Heart left ventricle (tissue), 16 donors: ENCODE measurements around the gene BIRC7. TPM values are rescaled to one million over a fixed set of nuclear protein-coding genes. Genes with fewer than 3 reads are reported as not detected.

Experiments used
- ATAC-seq, 4 donors: fragments of 200-7000 bp; cut with Tn5 transposase; one replicate each; pipeline ENCODE4 v1.9.1; 2020 to 2022; ENCODE audit warnings: moderate library complexity in 4 of 4, mild to moderate bottlenecking in 3 of 4, moderate number of reproducible peaks in 1 of 4
- DNase-seq, 5 donors: peaks; one replicate each; pipeline ENCODE4 v3.0.0-alpha.2; 2020
- H3K27ac ChIP-seq, 12 donors: fragments of 200-600 bp; sonication (generic) in 4 of 12; one replicate each; pipeline versions ENCODE4 v1.5.0 to v1.8.0; 2016 to 2022; ENCODE audit warnings: mild to moderate bottlenecking in 2 of 12
- H3K27me3 ChIP-seq, 9 donors: fragments of 200-600 bp; sonication (generic) in 2 of 9; one replicate each; pipeline versions ENCODE4 v1.5.1 to v1.8.0; 2016 to 2022; ENCODE audit warnings: mild to moderate bottlenecking in 3 of 9
- H3K36me3 ChIP-seq, 9 donors: fragments of 200-600 bp; sonication (generic) in 2 of 9; one replicate each; pipeline versions ENCODE4 v1.5.0 to v1.8.0; 2018 to 2022; ENCODE audit warnings: mild to moderate bottlenecking in 2 of 9
- H3K4me1 ChIP-seq, 12 donors: fragments of 200-600 bp; sonication (generic) in 4 of 12; one replicate each; pipeline versions ENCODE4 v1.5.0 to v1.8.0; 2016 to 2022; ENCODE audit warnings: mild to moderate bottlenecking in 3 of 12
- H3K4me3 ChIP-seq, 12 donors: fragments of 200-600 bp; sonication (generic) in 4 of 12; one replicate each; pipeline versions ENCODE4 v1.5.0 to v1.8.0; 2017 to 2022; ENCODE audit warnings: mild to moderate bottlenecking in 9 of 12, moderate library complexity in 4 of 12
- H3K9me3 ChIP-seq, 12 donors: fragments of 200-600 bp; sonication (generic) in 4 of 12; one replicate each; pipeline versions ENCODE4 v1.5.0 to v1.8.0; 2016 to 2022; ENCODE audit warnings: mild to moderate bottlenecking in 1 of 12
- CTCF ChIP-seq, 12 donors: fragments of 200-600 bp; sonication (generic) in 4 of 12; IDR thresholded peaks; one replicate each; pipeline versions ENCODE4 v1.5.0 to v1.8.0; 2018 to 2022; ENCODE audit warnings: antibody characterized with exemption in 12 of 12, mild to moderate bottlenecking in 5 of 12
- POLR2A ChIP-seq, 2 donors: fragments of 450-650 bp; IDR thresholded peaks; one replicate each; pipeline ENCODE4 v1.6.1; 2017; ENCODE audit warnings: antibody characterized with exemption in 2 of 2, mild to moderate bottlenecking in 2 of 2, moderate library complexity in 2 of 2
- WGBS, 4 donors: extraction: QIAGEN DNeasy Blood & Tissue Kit in 2 of 4; methylation state at CpG; one replicate each; pipeline versions ENCODE4 v1.1.5 to v1.1.7; 2013 to 2018; 5-methylcytosine and 5-hydroxymethylcytosine counted together
- intact Hi-C, 10 donors: fragments of 100-400 bp; cut with DNase I; formaldehyde crosslinking; loops; one replicate each; pipeline versions ENCODE4 v1.11.1 to v1.14.2; 2022
- polyA plus RNA-seq, 2 donors: library from polyadenylated mRNA; stranded (reverse); fragments of 200-250 nt; gene quantifications; one replicate each; pipeline ENCODE4 v1.2.3, GENCODE V29; 2013
- total RNA-seq, 9 donors: library from RNA; depleted of rRNA in 2 of 9; stranded (reverse); fragments of >200 nt in 2 of 9; fragmentation: NEBNext Ultra II Directional in 3 of 9; extraction: Animal tissue kit (Norgen Biotek cat#: 25700) in 3 of 9; gene quantifications; one replicate each; pipeline versions ENCODE4 v1.1.0 to v1.2.4, GENCODE V29; 2016 to 2023
- donor health status: ischemic (EF 13 %, LVEDD 7.1; RV severe dilation, severe dysfunction).
- donor health status: healthy with polysubstance abuse.
- donor health status: DM: no; HTN: yes; CAD: no.
- donor health status: DM: no; HTN: no; CAD: no.
- donor health status: ischemic (EF 25% LVEDD 6.9; RV normal size, moderate dysfunction).
- donor health status: ischemic (EF 25% LVEDD 5.7; RV mildly dilated, moderate dysfunction).
- donor health status: healthy.
- donor health status: DM: yes; HTN: yes; CAD: no.
- donor health status: ischemic (EF 35%, LVEDD 5.7; RV mildly dilated, moderate dysfunction).
- donor health status: nonischemic (EF 11% LVEDD 7.7; RV severe dilation, severe dysfunction).
- donor health status: DM: yes; HTN: yes; CAD: no.
- donor health status: PGD.
- donor health status: ischemic (EF 29% LVEDD 5.4; RV normal size, mild dysfunction).
- donor health status: nonischemic (EF 23%, LVEDD 6.1; RV moderate dilation, normal function).

The BIRC7 gene
- total and polyA plus RNA-seq, 11 donors, result 0.20 to 5.6 (median 0.50) TPM; not detected in 5

- peaks cover 3 to 94% (median 74%) of the 10 kb centered on the region in 9 donors for H3K36me3 ChIP-seq
- H3K27me3 ChIP-seq, result no peaks in the 10 kb centered on the region
- intact Hi-C loops, result no loop called here
- no peak overlapping the region for H3K27ac ChIP-seq
- peaks cover 0 to 5% (median 0%) of the 10 kb centered on the region in 12 donors for H3K4me1 ChIP-seq
- no peak for TF ChIP-seq CTCF (IDR thresholded peaks at IDR 0.05)
- TF ChIP-seq POLR2A (IDR thresholded peaks at IDR 0.05), result no peak
- H3K4me3 ChIP-seq, result no peak overlapping the region
- DNase-seq (peak in 1 of 5 donors; percentile 7), ATAC-seq (no peak)
- H3K9me3 ChIP-seq, result no peaks in the 10 kb centered on the region
- WGBS, 4 donors, result 92 to 93% (median 93%) methylated on average over 36 to 38 of the region's 38 CpGs
These were observed 46.3 kb downstream of the BIRC7 start for GRCh38 chr20:63281742-63282665.

GRCh38 chr20:63282946-63283345 is 47.2 kb downstream of the BIRC7 start:
- H3K9me3 ChIP-seq, result no peaks in the 10 kb centered on the region
- peaks cover 3 to 93% (median 71%) of the 10 kb centered on the region in 9 donors for H3K36me3 ChIP-seq
- WGBS, 4 donors, result 92 to 95% (median 94%) methylated on average over 6 to 17 of the region's 17 CpGs
- H3K27me3 ChIP-seq, result no peaks in the 10 kb centered on the region
- ATAC-seq (no peak), DNase-seq (peak in 1 of 5 donors; percentile 20)
- intact Hi-C loops, result no loop called here
- TF ChIP-seq POLR2A (IDR thresholded peaks at IDR 0.05) (no peak), CTCF (IDR thresholded peaks at IDR 0.05) (no peak)
- H3K4me1 ChIP-seq, result peaks cover 0 to 5% (median 0%) of the 10 kb centered on the region in 12 donors
- no peak overlapping the region for H3K27ac ChIP-seq
- no peak overlapping the region for H3K4me3 ChIP-seq

GRCh38 chr20:63283397-63284082 is 47.8 kb downstream of the BIRC7 start:
- WGBS, 4 donors, result 92 to 96% (median 94%) methylated on average over 32 to 33 of the region's 33 CpGs
- Histone ChIP-seq H3K4me3 (no peak overlapping the region), H3K4me1 (peaks cover 0 to 5% (median 0%) of the 10 kb centered on the region in 12 donors), H3K36me3 (peaks cover 3 to 93% (median 70%) of the 10 kb centered on the region in 9 donors), H3K27me3 (no peaks in the 10 kb centered on the region), H3K9me3 (no peaks in the 10 kb centered on the region), H3K27ac (no peak overlapping the region)
- DNase-seq (peak in 2 of 5 donors; percentile 25 to 26), ATAC-seq (no peak)
- TF ChIP-seq CTCF (IDR thresholded peaks at IDR 0.05), result no peak
- TF ChIP-seq POLR2A (IDR thresholded peaks at IDR 0.05), result no peak
- intact Hi-C loops, result no loop called here

- peaks cover 3 to 93% (median 69%) of the 10 kb centered on the region in 9 donors for H3K36me3 ChIP-seq
- intact Hi-C loops, result no loop called here
- TF ChIP-seq POLR2A (IDR thresholded peaks at IDR 0.05) (no peak), CTCF (IDR thresholded peaks at IDR 0.05) (no peak)
- no peak for DNase-seq
- H3K27ac ChIP-seq, result no peak overlapping the region
- peaks cover 0 to 5% (median 0%) of the 10 kb centered on the region in 12 donors for H3K4me1 ChIP-seq
- WGBS, 4 donors, result 74 to 84% (median 77%) methylated on average over 14 of the region's 14 CpGs
- no peaks in the 10 kb centered on the region for H3K9me3 ChIP-seq
- ATAC-seq, result no peak
- H3K4me3 ChIP-seq, result peak overlapping the region in 1 of 12 donors; percentile 12
- H3K27me3 ChIP-seq, result no peaks in the 10 kb centered on the region
These were observed 48.4 kb downstream of the BIRC7 start for GRCh38 chr20:63284083-63284440.
